Astrocyte of the spinal cord (primary cell): ENCODE data around the gene TBC1D12.
"Not testable (repeated sequence)": the region's sequence is repeated elsewhere in the genome, so short reads cannot be mapped to it uniquely, and the experiment has no call there.

Experiments used
- DNase-seq: peaks from one replicate; pipeline ENCODE4 v3.0.0; 2011; ENCODE audit warnings: low read depth, low spot score
- H3K4me3 ChIP-seq: 2 replicates; pipeline ENCODE4 v1.5.1; 2011; ENCODE audit warnings: low read depth, mild to moderate bottlenecking, low read length, moderate library complexity
- in situ Hi-C: cut with HindIII; loops from 2 replicates; pipeline ENCODE4 v1.10.0; 2017; ENCODE audit warnings: low sequenced_read_pairs
- TF ChIP-seq, protein P1 (sequence below): IDR thresholded peaks from 2 replicates; pipeline ENCODE4 v1.5.1; 2012; ENCODE audit warnings: low read depth, mild to moderate bottlenecking, low read length, inconsistent platforms

TBC1D12 gene

DNA sequence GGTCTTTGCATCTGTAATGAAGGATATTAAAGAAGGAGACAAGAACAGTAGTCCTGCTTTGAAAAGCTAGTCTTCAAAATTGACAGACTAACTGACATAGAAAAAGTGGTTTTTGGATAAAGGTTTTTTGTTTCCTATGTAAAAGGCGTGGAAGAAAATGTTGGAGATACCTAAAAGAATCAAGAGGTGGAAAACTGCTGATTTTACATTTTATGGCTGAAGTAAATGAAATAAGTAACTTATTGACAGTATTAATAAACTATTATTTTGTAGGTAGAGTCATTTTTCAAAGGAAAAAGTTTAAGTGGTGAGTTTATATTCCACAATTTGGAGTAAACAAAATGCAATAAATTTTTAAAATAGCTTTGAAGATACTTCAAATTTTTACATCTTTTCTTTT is 130.7 kb downstream of the TBC1D12 start:
- DNase-seq, result no peak
- in situ Hi-C loops, result no loop called here
- no peak overlapping the region for H3K4me3 ChIP-seq
- TF ChIP-seq, protein P1, sequence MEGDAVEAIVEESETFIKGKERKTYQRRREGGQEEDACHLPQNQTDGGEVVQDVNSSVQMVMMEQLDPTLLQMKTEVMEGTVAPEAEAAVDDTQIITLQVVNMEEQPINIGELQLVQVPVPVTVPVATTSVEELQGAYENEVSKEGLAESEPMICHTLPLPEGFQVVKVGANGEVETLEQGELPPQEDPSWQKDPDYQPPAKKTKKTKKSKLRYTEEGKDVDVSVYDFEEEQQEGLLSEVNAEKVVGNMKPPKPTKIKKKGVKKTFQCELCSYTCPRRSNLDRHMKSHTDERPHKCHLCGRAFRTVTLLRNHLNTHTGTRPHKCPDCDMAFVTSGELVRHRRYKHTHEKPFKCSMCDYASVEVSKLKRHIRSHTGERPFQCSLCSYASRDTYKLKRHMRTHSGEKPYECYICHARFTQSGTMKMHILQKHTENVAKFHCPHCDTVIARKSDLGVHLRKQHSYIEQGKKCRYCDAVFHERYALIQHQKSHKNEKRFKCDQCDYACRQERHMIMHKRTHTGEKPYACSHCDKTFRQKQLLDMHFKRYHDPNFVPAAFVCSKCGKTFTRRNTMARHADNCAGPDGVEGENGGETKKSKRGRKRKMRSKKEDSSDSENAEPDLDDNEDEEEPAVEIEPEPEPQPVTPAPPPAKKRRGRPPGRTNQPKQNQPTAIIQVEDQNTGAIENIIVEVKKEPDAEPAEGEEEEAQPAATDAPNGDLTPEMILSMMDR, result no peak

DNA sequence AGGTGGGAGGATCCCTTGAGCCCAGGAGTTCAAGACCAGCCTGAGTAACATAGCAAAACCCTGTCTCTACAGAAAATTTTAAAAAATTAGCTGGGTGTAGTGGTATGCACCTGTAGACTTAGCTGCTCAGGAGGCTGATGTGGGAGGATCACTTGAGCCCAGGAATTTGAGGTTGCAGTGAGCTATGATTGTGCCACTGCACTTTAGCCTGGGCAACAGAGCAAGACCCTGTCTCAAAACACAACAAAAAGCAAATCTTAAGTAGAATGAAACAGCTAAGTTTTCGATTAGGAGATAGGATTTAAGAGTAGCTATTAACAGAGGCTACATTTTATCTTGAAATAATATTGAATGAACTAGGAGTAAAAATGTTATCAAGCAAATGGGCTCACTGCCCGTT is 139.9 kb downstream of the TBC1D12 start:
- in situ Hi-C loops, DNase-seq, H3K4me3 ChIP-seq: not testable (repeated sequence)

DNA sequence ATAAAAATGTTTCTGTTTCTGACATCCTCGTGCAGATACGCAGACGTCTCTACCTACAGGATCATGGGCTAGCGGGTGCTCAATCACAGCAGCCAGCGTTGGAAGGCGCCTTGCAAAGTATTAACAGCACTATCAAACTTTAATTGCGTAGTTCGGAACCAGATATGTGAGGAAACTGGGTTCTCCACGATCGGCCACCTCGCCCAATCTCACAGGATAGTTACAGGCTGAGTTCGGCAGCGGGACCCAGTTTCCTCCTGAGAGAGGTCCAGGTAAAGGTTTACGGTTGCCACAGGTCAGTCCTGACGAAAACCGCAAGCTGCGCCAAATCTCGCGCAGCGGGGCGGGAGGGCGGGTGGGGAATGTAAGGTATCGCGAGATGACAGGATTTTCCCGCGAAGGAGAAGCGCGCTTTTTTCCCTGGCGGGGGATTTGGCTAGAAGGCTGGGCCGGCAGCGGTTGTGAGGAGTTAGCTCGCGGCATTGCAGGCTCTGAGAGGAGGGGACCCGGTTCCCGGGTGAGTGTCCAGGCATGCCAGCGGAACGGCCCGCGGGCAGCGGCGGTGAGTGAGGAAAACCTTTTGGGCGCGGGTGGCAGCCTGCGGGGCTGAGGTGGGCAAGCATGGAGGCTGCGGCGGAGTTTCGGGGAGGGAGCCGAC is 143.2 kb downstream of the TBC1D12 start, which contains the start of gene HELLS:
Gene HELLS, plus strand, starts transcription at position 398 of the 658 bp plus-strand sequence. Its CDS starts 134 bp downstream, at position 532.
- peak; percentile 86 for DNase-seq
- in situ Hi-C loops, result no loop called here
- TF ChIP-seq, protein P1, result no peak
- H3K4me3 ChIP-seq, result peak within 1 kb of the TSS; percentile 85

DNA sequence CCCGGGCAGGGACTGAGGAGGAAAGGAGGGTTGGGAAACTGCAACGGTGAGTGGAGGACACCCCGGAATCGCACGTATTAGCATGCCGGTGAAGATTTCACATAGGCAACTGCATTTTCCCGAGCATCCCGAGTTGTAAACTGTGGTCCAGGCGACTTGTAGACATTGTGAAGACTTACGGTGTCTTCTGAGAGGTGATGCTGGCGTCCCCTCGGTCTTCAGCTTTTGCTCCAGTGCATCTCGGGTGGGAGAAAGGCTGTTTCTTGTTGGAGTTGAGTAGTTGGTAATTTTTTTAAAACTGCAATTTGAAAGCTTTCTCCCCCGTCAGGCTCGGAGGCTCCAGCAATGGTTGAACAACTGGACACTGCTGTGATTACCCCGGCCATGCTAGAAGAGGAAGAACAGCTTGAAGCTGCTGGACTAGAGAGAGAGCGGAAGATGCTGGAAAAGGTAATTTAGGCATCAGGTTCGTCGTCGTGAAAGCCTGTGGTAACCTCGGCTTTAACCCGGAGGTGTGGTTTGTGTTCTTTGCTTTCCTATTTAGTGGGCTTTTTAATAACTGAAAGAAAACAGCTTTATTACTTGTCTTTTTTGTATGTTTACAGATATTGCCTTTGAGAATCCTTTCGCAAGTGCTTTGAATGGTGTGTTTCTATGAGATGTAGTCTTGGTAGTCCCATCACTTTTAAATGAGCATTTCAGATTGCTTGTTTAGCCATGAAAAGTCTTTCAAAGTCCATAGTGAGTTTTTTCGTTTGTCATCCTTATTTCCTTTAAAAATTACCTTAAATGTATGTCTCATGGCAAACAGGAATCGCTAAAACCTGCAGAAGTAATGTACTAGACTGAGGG is 143.9 kb downstream of the TBC1D12 start:
- peak overlapping the region; percentile 85 for H3K4me3 ChIP-seq
- in situ Hi-C loops, result no loop called here
- TF ChIP-seq, protein P1, result no peak
- peak; percentile 48 for DNase-seq

DNA sequence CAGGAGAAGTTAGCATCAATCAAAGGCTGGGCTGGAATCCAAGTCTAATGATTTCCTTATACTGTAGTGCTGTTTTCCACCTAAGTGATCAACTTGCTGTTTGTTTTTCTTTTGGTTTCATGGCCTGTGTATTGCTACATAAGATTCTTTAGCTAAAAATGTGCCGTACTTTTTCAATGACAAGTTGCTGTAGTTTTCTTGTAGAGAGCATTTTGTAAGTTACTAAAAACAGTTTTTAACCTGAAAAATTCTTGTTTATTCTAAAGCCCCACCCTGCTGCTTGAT is 144.5 kb downstream of the TBC1D12 start:
- H3K4me3 ChIP-seq, result peak overlapping the region; percentile 85
- in situ Hi-C loops, result no loop called here
- peak; percentile 14 for DNase-seq
- TF ChIP-seq, protein P1, result no peak

DNA sequence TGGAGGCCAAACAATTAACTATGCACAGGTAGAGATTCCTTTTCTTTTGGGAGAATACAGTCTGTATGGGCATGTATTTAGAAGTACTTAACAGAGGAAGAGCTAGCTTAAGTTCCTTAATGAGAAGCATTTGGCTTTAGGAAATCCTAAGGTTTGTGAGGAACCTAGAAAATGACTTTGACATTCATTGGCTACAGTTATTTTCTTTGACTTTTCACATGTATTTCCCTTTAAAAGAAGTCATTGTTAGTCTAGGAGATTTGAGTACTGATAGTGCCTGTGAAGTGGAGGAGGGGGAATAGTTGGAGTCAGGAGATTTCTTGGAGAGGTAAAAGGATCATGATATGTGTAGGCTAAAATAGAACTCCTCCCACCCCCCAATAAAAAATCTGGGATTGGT is 146.9 kb downstream of the TBC1D12 start:
- in situ Hi-C loops, result no loop called here
- H3K4me3 ChIP-seq, result no peak overlapping the region
- TF ChIP-seq, protein P1, result no peak
- no peak for DNase-seq

DNA sequence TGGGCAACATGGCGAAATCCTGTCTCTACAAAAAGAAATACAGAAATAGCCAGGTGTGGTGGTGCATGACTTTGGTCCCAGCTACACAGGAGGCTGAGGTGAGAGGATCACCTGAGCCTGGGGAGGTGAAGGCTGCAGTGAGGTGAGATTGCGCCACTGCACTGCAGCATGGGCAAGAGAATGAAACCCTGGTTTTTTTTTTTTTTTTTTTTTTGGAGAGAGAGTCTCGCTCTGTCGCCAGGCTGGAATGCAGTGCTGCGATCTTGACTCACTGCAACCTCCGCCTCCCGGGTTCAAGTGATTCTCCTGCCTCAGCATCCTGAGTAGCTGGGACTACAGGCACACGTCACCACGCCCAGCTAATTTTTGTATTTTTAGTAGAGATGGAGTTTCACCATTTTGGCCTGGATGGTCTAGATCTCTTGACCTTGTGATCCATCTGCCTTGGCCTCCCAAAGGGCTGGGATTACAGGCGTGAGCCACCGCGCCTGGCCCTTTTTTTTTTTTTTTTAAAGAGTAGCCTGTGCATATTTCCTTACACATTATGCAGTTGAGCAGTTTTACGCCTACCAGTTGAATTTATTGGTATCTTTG is 165.5 kb downstream of the TBC1D12 start:
- in situ Hi-C loops, H3K4me3 ChIP-seq, DNase-seq: not testable (repeated sequence)
